Hepatic stellate cell (primary cell): ENCODE measurements around the gene DCAF4.
A peak's percentile ranks its signal among the peaks of the same experiment; 100 is the strongest.
"Not testable (repeated sequence)": the region's sequence is repeated elsewhere in the genome, so short reads cannot be mapped to it uniquely, and the experiment has no call there.

Experiments used
- DNase-seq: peaks from one replicate; pipeline ENCODE4 v3.0.0; 2011; ENCODE audit warnings: low spot score

Gene DCAF4

DNA sequence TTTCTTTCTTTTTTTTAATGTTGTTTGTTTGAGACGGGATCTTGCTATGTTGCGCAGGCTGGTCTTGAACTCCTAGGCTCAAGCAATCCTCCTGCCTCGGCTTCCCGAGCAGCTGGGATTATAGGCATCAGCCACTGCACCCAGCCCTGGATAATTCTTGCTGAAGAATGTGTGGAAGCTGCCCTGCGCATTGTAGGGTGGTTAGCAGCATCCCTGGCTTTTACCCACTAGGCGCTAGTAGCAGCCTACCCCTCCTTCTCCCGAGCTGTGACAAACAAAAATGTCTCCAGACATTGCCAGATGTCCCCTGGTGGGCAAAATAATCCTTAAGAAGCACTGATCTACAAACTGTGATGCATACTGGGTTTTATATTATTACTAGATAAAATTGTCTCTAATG is 6.6 kb downstream of the DCAF4 start:
- no peak for DNase-seq

- DNase-seq, result no peak
These were observed 13.4 kb downstream of the DCAF4 start for GRCh38 chr14:72939630-72940029.

- DNase-seq, result no peak
These were observed 15.2 kb downstream of the DCAF4 start for GRCh38 chr14:72941286-72941985.

GRCh38 chr14:72942934-72943333 is 16.7 kb downstream of the DCAF4 start:
- no peak for DNase-seq

DNA sequence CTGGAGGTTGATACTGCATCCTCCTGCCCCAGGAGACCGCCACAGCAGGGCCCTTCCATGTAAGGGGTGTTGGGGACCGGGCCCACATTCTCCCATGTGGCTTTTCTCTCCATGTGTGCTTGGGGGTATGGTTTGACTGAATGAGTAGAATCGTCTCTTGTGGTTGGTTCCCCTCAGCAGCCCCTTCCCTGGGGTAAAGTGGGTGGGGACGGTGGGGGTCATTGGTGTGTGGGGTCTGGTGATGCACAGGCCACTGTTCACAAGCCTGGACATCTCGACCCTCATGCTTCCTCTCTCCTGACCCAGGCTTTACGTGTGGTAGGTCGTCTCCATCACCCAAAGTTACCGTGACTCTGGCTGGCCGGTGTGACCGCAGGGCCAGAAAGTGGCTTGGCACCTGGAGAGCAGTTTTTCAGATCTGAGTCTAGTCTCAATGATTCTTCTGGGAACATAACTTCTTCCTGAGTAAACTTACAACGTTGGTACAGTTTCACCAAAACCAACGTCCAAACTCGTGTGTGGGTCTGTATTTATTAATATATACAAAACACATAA is 17.7 kb downstream of the DCAF4 start:
- DNase-seq, result no peak

- DNase-seq, result no peak
These were observed 19.2 kb downstream of the DCAF4 start for GRCh38 chr14:72945356-72946027.

DNA sequence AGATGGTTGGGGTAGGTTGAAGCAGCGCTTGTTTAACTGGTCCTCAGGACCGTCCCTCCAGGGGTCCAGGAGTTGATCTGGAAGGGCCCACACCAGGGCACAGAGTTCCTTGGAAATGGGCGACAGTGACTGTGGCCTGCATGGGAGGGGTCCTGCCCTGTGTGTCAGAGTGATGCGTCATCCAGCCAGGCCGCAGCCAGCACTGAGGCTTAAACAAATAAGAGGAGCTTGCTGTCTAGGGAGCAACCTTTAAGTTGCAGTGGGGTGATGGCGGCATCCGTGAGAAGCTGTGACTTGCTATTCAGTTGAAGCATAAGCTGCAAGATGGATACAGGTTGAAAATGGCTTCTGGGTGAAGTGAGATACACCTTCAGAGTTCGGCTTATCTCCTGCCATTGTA is 20.2 kb downstream of the DCAF4 start:
- DNase-seq, result no peak

GRCh38 chr14:72947366-72948160 is 21.3 kb downstream of the DCAF4 start:
- DNase-seq, result no peak

DNA sequence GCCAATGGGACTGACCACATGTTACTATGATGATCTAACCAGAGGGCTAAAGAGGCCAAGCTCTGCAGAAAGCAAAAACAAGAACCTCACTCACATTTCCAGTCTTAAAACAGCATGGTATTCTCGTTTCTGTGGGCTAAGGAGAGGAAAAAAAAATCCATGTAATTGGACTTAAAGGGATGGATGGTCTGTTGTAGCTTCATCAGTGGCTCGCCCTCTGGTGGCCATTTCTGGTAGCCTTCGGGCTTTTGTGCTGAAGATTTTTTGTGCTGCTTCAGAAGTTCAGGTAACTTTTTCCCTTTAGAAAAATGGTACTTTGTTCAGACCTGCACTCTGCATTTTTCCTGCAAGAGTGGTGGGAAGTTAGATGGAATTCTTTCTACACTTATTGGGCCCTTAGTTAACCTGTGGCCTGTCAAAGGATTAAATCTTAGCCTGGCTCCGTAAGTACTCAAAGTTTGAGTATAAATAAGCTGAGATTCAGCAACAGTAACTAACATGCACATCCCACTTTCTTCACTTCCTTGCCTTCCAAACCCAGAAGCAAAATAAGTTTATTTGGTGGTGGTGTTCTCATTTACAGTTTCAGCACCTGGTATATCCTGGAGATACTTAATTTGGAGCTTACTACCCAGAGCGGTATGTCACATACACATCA is 22.3 kb downstream of the DCAF4 start:
- peak; percentile 69 for DNase-seq

DNA sequence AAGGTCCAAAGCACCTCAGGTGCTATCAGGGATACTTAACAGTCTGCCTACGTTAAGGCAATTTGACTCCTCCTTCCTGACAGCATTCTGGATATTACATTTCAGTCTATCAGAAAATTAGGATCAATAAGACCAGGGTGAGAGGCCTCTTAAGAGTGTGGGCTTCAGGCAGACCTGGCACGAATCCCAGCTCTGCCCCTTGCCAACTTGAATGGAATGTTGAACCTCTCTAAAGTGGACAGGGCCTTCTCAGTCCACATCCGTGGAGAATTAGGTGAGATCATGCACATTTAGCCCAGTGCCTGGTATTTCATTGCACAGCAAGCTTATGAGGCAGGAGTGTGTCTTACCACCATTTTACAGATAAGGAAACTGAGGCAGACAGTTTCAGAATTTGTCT is 25.9 kb downstream of the DCAF4 start:
- DNase-seq, result no peak

DNA sequence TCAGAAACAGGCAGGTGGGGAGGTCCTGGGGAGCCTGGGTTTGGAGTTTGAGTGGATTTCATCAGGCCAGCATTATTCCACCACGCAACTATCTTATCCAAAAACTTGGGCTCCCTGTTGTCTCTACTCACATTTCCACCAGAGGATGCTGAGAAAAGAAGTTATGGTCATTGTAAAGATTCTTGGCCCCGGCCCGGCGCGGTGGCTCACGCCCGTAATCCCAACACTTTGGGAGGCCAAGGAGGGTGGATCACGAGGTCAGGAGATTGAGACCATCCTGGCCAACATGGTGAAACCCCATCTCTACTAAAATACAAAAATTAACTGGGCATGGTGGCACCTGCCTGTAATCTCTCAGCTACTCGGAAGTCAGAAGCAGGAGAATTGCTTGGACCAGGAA is 30.5 kb downstream of the DCAF4 start:
- DNase-seq, result not testable (repeated sequence)

GRCh38 chr14:72957213-72957612 is 30.9 kb downstream of the DCAF4 start:
- DNase-seq, result no peak

- DNase-seq, result no peak
These were observed 32.3 kb downstream of the DCAF4 start for GRCh38 chr14:72958548-72958947.

DNA sequence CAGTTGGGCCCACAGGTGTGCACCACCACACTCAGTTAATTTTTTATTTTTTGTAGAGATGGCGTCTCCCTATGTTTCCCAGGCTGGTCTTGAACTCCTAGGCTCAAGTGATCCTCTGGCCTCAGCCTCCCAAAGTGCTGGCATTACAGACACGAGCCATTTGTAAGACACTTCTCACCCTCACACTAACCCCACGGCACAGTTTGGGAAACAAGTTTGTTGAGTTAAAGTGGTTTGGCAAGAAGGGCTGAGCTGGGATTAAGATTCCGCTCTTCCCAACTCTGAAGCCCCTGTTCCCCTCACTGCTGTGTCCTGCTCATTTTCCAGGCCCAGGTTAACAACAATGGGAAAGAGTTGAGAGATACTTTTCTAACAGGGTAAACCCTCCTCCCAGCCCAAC is 34.8 kb downstream of the DCAF4 start:
- not testable (repeated sequence) for DNase-seq

DNA sequence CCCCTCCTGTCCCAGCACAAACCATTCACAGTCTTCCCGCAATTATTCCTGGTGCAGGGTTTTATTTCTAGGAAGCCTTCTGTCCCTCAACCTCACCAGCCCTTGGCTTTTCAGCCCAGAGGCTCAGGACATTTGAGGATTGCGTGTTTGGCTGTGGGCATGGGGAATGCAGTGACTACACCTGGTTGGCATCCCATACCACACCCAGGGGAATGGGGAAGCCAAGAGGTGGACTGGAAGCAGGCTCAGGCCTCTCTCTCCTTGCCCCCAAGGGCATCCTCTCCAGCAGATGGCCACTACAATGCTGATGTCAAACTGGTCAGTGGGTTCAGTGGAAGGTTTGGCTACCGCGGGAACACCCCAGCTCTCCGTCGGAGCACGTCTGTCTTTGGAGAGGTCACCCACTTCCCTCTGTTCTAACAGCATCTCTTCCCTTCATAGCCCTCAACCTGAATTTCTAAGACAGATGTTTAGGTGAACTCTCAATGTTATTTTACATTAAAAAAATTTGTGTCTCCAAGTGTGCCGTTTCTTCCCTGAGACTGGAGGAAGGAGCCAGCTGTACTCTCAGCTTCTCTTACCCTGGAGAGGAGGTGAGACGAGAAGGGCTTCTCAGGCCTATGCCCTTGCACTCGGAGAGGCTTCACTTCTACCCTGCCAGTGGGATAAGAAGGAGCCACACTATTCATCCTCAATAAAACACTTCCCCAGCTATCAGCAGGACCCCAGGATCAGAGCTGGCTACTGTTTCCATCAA is 35.5 kb downstream of the DCAF4 start:
- DNase-seq, result no peak

DNA sequence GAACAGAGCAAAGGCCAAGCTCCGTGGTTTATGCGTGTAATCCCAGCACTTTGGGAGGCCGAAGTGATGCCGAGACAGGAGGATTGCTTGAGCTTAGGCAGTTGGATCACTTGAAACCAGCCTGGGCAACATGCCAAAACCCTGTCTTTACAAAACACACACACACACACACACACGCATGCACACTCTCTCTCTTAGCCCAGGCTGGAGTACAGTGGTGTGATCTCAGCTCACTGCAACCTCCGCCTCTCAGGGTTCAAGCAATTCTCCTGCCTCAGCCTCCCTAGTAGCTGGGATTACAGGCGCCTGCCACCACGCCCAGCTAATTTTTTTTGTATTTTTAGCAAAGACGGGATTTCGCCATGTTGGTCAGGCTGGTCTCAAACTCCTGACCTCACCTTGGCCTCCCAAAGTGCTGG is 36.1 kb downstream of the DCAF4 start:
- DNase-seq, result not testable (repeated sequence)

GRCh38 chr14:72962829-72963312 is 36.6 kb downstream of the DCAF4 start:
- peak; percentile 50 for DNase-seq

DNA sequence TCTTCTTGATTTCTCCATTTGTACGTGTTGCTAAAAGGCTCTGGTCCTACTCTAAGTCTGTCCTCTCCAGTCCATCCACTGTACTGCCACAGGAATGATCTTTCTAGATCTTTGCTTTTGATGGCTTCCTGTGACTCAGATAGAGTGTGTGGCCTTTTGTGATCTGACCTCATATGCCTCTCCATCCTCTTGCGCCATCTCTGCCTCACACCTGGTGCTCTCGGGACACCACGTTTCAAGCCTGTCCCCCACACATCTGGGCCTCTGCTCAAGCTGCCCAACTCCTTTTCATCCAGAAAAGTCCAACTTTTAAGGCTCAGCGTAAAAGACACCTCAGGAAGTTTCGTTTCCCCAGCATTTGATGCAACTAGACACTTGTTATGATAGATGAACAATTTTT is 39.0 kb downstream of the DCAF4 start:
- DNase-seq, result peak; percentile 26

- DNase-seq, result no peak
These were observed 39.8 kb downstream of the DCAF4 start for GRCh38 chr14:72966038-72966437.

DNA sequence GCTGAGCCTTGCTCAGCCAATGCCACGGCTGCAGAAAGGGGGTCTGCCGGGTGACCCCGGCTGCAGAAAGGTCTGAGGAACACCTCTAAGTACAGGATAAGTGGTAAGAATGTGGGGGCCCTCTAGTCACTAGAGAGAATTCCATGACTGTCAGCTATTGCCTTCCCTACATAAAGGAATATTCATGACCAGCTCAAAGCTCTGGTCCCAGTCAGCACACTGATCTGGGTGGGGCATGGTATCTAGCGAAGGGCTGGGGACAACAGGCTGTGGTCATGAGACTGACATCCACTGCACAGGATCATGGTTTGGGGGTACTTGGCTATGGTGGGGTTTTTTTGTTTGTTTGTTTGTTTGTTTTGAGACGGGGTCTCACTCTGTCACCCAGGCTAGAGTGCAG is 42.1 kb downstream of the DCAF4 start:
- DNase-seq, result no peak

- DNase-seq, result no peak
These were observed 43.9 kb downstream of the DCAF4 start for GRCh38 chr14:72970058-72970630.
